ENCODE data around the gene KRTAP12-3.

DNA sequence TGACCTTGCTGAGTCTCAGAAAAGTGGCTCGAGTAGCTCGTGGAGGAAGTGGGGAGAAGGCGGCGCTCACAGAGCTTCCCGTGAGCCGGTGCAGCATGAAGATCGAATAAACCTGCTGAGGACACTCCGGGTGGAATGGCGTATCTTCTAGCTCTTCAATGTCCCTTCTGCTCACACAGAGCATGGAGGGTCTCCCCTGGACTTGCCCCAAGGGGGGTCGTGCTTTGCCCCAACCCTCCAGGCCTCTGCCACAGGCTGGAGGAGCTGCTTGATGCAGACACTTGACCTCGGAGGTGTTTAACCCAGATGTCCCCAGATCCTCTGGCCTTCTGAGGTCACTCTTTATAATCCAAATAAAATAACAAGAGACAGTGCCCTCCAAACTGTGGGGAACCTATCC is 37.0 kb downstream of the KRTAP12-3 start:
- TF ChIP-seq, protein P1, sequence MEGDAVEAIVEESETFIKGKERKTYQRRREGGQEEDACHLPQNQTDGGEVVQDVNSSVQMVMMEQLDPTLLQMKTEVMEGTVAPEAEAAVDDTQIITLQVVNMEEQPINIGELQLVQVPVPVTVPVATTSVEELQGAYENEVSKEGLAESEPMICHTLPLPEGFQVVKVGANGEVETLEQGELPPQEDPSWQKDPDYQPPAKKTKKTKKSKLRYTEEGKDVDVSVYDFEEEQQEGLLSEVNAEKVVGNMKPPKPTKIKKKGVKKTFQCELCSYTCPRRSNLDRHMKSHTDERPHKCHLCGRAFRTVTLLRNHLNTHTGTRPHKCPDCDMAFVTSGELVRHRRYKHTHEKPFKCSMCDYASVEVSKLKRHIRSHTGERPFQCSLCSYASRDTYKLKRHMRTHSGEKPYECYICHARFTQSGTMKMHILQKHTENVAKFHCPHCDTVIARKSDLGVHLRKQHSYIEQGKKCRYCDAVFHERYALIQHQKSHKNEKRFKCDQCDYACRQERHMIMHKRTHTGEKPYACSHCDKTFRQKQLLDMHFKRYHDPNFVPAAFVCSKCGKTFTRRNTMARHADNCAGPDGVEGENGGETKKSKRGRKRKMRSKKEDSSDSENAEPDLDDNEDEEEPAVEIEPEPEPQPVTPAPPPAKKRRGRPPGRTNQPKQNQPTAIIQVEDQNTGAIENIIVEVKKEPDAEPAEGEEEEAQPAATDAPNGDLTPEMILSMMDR (IDR thresholded peaks at IDR 0.05), result no peak
- TF ChIP-seq POLR2A (IDR thresholded peaks at IDR 0.05), result no peak

Data from uterus (tissue), 2 donors.